BE2C (cell line): ENCODE data around the gene EPS8.

ENCODE experiments used
- DNase-seq: peaks from one replicate; pipeline ENCODE4 v3.0.0-alpha.2; 2020
- H3K27me3 ChIP-seq: fragments of 250-450 bp; sonication (Bioruptor Pico); 2 replicates; pipeline ENCODE4 v1.5.1; 2020; ENCODE audit warnings: mild to moderate bottlenecking
- H3K36me3 ChIP-seq: fragments of 250-450 bp; sonication (Bioruptor Pico); 2 replicates; pipeline ENCODE4 v1.5.1; 2020; ENCODE audit warnings: mild to moderate bottlenecking
- H3K4me1 ChIP-seq: fragments of 250-450 bp; sonication (Bioruptor Pico); 2 replicates; pipeline ENCODE4 v1.5.1; 2020
- H3K4me3 ChIP-seq: 2 replicates; pipeline ENCODE4 v1.5.1; 2011; ENCODE audit warnings: low read depth, low read length
- H3K9me3 ChIP-seq: fragments of 250-450 bp; sonication (Bioruptor Pico); 2 replicates; pipeline ENCODE4 v1.5.1; 2020
- TF ChIP-seq, protein P1 (sequence below): IDR thresholded peaks from 2 replicates; pipeline ENCODE4 v1.5.1; 2012; ENCODE audit warnings: mild to moderate bottlenecking, low read depth, low read length

Gene EPS8

DNA sequence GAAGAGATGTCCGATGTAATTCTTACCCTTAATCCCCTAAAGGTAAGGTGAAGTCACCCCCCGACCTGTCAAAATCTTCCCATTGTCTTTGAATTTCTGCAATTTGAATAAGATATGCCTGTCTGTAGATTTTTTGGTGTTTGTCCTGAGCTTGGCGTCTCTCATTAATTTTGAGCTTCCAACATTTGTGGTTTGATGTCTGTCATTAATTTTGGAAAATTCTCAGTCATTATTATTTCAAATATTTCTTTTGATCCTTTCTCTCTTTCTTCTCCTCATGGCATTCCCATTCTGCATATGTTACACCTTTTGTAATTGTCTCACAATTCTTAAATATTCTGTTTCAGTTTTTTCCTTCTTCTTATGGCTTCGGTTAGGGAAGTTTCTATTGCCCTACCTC is 60.1 kb downstream of the EPS8 start:
- TF ChIP-seq, protein P1, sequence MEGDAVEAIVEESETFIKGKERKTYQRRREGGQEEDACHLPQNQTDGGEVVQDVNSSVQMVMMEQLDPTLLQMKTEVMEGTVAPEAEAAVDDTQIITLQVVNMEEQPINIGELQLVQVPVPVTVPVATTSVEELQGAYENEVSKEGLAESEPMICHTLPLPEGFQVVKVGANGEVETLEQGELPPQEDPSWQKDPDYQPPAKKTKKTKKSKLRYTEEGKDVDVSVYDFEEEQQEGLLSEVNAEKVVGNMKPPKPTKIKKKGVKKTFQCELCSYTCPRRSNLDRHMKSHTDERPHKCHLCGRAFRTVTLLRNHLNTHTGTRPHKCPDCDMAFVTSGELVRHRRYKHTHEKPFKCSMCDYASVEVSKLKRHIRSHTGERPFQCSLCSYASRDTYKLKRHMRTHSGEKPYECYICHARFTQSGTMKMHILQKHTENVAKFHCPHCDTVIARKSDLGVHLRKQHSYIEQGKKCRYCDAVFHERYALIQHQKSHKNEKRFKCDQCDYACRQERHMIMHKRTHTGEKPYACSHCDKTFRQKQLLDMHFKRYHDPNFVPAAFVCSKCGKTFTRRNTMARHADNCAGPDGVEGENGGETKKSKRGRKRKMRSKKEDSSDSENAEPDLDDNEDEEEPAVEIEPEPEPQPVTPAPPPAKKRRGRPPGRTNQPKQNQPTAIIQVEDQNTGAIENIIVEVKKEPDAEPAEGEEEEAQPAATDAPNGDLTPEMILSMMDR: no peak
- H3K27me3 ChIP-seq: peaks cover 14% of the 10 kb centered on the region; the same call in 1 of the 2 replicates
- DNase-seq: no peak
- H3K9me3 ChIP-seq: no peaks in the 10 kb centered on the region
- no peak overlapping the region for H3K4me3 ChIP-seq
- H3K36me3 ChIP-seq: no peaks in the 10 kb centered on the region
- H3K4me1 ChIP-seq: no peaks in the 10 kb centered on the region

DNA sequence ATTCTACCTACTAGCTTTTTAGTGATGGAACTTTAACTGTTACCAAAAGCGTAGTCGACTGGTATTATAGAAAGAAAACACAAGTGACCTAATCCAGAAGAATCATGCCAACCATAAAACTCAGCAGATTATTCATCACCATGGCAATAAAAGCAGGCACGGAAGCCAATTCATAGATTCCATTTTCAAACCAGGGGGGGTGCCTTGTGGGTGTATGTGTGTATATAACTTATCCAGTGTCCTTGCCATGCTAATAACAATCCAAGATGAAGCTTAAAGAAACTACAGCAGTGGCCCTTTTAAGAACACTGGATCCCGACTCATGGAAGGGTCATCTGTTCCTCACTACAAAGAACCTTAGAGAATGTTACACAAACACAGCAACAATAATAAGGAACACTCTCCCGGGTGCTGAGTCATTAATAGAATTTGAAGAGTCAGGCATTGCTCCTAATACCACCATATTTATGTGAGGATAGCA is 61.0 kb downstream of the EPS8 start:
- no peaks in the 10 kb centered on the region for H3K4me1 ChIP-seq
- H3K27me3 ChIP-seq: peaks cover 14% of the 10 kb centered on the region
- no peak for DNase-seq
- H3K9me3 ChIP-seq: no peaks in the 10 kb centered on the region
- H3K36me3 ChIP-seq: no peaks in the 10 kb centered on the region
- TF ChIP-seq, protein P1: no peak
- no peak overlapping the region for H3K4me3 ChIP-seq

DNA sequence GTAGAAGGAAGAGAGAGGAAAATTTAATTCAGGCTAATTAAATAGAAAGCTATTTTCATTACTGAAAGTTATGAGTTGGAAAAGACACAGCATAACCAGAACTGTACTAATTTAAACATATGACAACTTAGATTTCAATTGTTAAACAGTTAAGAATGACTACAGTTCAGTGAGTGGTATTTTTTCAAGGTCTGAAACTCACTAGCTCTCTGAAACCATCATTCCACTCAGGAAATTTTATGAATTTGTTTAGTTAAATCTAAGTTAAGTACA is 62.4 kb downstream of the EPS8 start:
- TF ChIP-seq, protein P1: no peak
- no peaks in the 10 kb centered on the region for H3K9me3 ChIP-seq
- no peaks in the 10 kb centered on the region for H3K4me1 ChIP-seq
- no peak for DNase-seq
- no peak overlapping the region for H3K4me3 ChIP-seq
- H3K27me3 ChIP-seq: peaks cover 14% of the 10 kb centered on the region
- no peaks in the 10 kb centered on the region for H3K36me3 ChIP-seq

DNA sequence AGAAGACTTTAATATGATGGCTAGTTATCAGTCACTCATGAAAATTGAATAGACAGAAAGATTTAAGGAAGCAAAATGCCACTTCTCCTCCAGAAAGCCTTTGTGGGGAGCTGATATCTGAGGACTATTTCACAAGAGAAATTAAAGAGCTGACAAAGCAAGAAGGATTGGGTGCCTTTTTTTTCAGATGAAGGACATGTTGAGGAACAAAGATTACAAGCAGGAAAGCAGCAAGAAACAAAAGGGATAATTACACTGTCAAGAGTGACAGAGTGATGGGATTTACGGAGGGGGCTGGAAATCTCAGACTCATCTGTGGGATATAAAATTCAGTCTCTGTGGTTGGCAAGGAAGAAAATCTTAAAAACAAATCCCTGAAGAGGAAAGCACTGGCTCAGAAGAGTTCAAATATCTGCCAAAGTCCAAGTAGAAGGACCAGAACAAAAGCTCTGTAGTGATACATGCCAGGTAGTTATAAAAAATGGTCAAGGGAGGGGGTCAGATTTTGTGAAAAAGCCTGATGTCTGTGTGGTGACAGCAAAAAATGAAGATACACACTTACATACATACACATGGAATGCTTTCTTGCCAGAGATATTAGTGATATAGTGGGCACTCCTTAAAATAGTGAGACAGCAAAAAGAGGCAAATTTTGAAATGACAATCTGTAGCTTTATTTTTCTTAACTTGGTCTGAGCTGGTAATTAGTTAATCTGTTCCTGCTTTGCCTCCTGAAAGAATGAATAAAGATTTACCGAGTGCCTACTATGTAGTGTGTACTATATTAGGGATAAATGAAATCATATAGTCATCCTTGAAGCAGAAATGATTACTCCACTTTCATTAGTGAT is 62.9 kb downstream of the EPS8 start:
- TF ChIP-seq, protein P1: no peak
- Histone ChIP-seq H3K4me1 (no peaks in the 10 kb centered on the region), H3K9me3 (no peaks in the 10 kb centered on the region), H3K4me3 (no peak overlapping the region), H3K27me3 (peaks cover 14% of the 10 kb centered on the region), H3K36me3 (no peaks in the 10 kb centered on the region)
- DNase-seq: no peak

DNA sequence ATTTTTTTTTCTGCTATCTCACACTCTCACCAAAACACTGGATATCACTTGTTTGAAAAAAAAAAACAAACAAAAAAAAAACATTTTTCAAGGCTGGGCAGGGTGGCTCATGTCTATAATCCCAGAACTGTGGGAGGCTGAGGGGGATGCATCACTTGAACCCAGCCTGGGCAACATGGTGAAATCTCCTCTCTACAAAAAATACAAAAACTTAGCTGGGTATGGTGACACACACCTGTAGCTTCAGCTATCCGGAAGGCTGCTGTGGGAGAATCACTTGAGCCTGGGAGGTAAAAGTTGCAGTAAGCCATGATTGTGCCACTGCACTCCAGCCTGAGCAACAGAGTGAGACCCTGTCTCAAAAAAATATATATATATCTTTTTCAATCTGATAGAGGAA is 66.2 kb downstream of the EPS8 start:
- peaks cover 4% of the 10 kb centered on the region for H3K27me3 ChIP-seq
- H3K9me3 ChIP-seq: no peaks in the 10 kb centered on the region

More for the DNA sequence above, 66.2 kb downstream of the EPS8 start:
- H3K4me1 ChIP-seq: no peaks in the 10 kb centered on the region
- DNase-seq: no peak
- no peak overlapping the region for H3K4me3 ChIP-seq
- TF ChIP-seq, protein P1: no peak
- no peaks in the 10 kb centered on the region for H3K36me3 ChIP-seq
